ENCODE measurements around the gene TNS4. TPM values are rescaled to one million over a fixed set of nuclear protein-coding genes. Genes with fewer than 3 reads are reported as not detected.

The TNS4 gene
- total and polyA plus RNA-seq, 8 donors: 0.18 to 23.2 (median 0.76) TPM; not detected in 2

GRCh38 chr17:40450175-40450574 lies 51.2 kb downstream of the TNS4 start:
- peak overlapping the region in 4 of 5 donors; percentile 67 to 93 (median 92) for H3K27ac ChIP-seq
- H3K27me3 ChIP-seq: peaks cover 0 to 4% (median 0%) of the 10 kb centered on the region in 3 donors
- TF ChIP-seq POLR2AphosphoS5 (IDR thresholded peaks at IDR 0.05): no peak
- TF ChIP-seq POLR2A (IDR thresholded peaks at IDR 0.05): no peak
- TF ChIP-seq EP300 (IDR thresholded peaks at IDR 0.05): no peak
- TF ChIP-seq, protein P1, sequence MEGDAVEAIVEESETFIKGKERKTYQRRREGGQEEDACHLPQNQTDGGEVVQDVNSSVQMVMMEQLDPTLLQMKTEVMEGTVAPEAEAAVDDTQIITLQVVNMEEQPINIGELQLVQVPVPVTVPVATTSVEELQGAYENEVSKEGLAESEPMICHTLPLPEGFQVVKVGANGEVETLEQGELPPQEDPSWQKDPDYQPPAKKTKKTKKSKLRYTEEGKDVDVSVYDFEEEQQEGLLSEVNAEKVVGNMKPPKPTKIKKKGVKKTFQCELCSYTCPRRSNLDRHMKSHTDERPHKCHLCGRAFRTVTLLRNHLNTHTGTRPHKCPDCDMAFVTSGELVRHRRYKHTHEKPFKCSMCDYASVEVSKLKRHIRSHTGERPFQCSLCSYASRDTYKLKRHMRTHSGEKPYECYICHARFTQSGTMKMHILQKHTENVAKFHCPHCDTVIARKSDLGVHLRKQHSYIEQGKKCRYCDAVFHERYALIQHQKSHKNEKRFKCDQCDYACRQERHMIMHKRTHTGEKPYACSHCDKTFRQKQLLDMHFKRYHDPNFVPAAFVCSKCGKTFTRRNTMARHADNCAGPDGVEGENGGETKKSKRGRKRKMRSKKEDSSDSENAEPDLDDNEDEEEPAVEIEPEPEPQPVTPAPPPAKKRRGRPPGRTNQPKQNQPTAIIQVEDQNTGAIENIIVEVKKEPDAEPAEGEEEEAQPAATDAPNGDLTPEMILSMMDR (IDR thresholded peaks at IDR 0.05): peak in 5 of 7 experiments; percentile 6 to 49 (median 32)
- no peaks in the 10 kb centered on the region for H3K9me3 ChIP-seq
- H3K4me3 ChIP-seq: no peak overlapping the region
- H3K36me3 ChIP-seq: peaks cover 8 to 29% (median 27%) of the 10 kb centered on the region in 4 donors
- 63 to 89% (median 85%) methylated on average over 3 of the region's 3 CpGs for WGBS, 5 donors
- peak; percentile 64 to 65 for DNase-seq
- peaks cover 51 to 94% (median 69%) of the 10 kb centered on the region in 4 donors for H3K4me1 ChIP-seq
- intact Hi-C loops (cut with DNase I; ENCODE audit: low total_unique reads): no loop called here

- intact Hi-C loops (cut with DNase I; ENCODE audit: low total_unique reads): no loop called here
- peak; percentile 68 to 86 (median 76) for TF ChIP-seq POLR2AphosphoS5 (IDR thresholded peaks at IDR 0.05)
- TF ChIP-seq EP300 (IDR thresholded peaks at IDR 0.05): no peak
- TF ChIP-seq, protein P1 (IDR thresholded peaks at IDR 0.05): no peak
- no peak for TF ChIP-seq POLR2A (IDR thresholded peaks at IDR 0.05)
- no peaks in the 10 kb centered on the region for H3K9me3 ChIP-seq
Measured at GRCh38 chr17:40448639-40449261, 52.7 kb downstream of the TNS4 start.

DNA sequence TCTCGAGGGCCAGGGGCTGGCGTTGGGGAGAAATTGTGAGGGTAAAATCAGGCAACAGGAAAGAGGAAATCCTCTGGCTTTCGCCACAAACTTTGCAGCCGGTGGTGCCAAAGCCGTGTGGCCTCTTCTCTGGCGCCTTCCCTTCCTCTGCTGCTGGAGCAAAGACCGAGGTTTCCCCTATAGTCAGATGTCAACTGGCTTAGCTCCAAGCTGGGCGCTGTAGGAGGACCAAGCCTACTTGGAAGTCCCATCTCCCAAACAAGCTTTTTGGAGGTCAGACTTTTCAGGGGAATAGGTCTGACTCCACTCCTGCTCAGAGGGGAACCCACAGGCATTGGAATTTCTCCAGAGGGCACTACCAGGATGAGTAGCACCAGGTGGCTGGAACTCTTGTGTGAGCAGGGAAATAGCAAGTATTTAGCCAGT lies 53.2 kb downstream of the TNS4 start:
- DNase-seq: peak in 1 of 2 donors; percentile 52
- Histone ChIP-seq H3K36me3 (peaks cover 5 to 10% (median 8%) of the 10 kb centered on the region in 4 donors), H3K27me3 (peaks cover 0 to 15% (median 0%) of the 10 kb centered on the region in 3 donors), H3K27ac (peak overlapping the region; percentile 60 to 93 (median 92)), H3K4me1 (peaks cover 47 to 84% (median 69%) of the 10 kb centered on the region in 4 donors), H3K9me3 (no peaks in the 10 kb centered on the region), H3K4me3 (peak overlapping the region; percentile 32 to 71 (median 63))
- TF ChIP-seq EP300 (IDR thresholded peaks at IDR 0.05) (no peak), POLR2AphosphoS5 (IDR thresholded peaks at IDR 0.05) (no peak), POLR2A (IDR thresholded peaks at IDR 0.05) (no peak)
- TF ChIP-seq, protein P1 (IDR thresholded peaks at IDR 0.05): no peak
- 9 to 29% (median 26%) methylated on average over 7 to 8 of the region's 8 CpGs for WGBS, 5 donors
- intact Hi-C loops (cut with DNase I; ENCODE audit: low total_unique reads): no loop called here

More at GRCh38 chr17:40448639-40449261, 52.7 kb downstream of the TNS4 start:
- Histone ChIP-seq H3K36me3 (peaks cover 8 to 15% (median 12%) of the 10 kb centered on the region in 4 donors), H3K27me3 (peaks cover 0 to 12% (median 0%) of the 10 kb centered on the region in 3 donors), H3K27ac (peak overlapping the region; percentile 60 to 93 (median 92)), H3K4me1 (peaks cover 52 to 87% (median 69%) of the 10 kb centered on the region in 4 donors), H3K4me3 (peak overlapping the region; percentile 32 to 71 (median 63))
- DNase-seq: peak; percentile 70
- 21 to 32% (median 22%) methylated on average over 7 of the region's 7 CpGs for WGBS, 5 donors

GRCh38 chr17:40447806-40448205 lies 53.6 kb downstream of the TNS4 start:
- Histone ChIP-seq H3K36me3 (peaks cover under 1 to 6% (median 5%) of the 10 kb centered on the region in 4 donors), H3K27ac (peak overlapping the region; percentile 60 to 93 (median 92)), H3K4me1 (peaks cover 43 to 84% (median 71%) of the 10 kb centered on the region in 4 donors), H3K27me3 (peaks cover 0 to 19% (median 0%) of the 10 kb centered on the region in 3 donors), H3K4me3 (peak overlapping the region; percentile 32 to 71 (median 63)), H3K9me3 (no peaks in the 10 kb centered on the region)
- TF ChIP-seq POLR2A (IDR thresholded peaks at IDR 0.05) (no peak), POLR2AphosphoS5 (IDR thresholded peaks at IDR 0.05) (no peak), EP300 (IDR thresholded peaks at IDR 0.05) (no peak)
- TF ChIP-seq, protein P1 (IDR thresholded peaks at IDR 0.05): no peak
- intact Hi-C loops (cut with DNase I; ENCODE audit: low total_unique reads): no loop called here
- WGBS, 5 donors: 55 to 85% (median 81%) methylated on average over 4 of the region's 4 CpGs
- no peak for DNase-seq

Data from stomach (tissue), 9 donors.